Activated CD4-positive, alpha-beta T cell treated with anti-CD3 and anti-CD28 coated beads, Interleukin-2, Interleukin-6, amounts not matched to agents 100 ng/mL and 50 ng/mL, durations not matched to agents 16 hours and 8 hours (primary cell): ENCODE results near the gene WASL.
A peak's percentile ranks its signal among the peaks of the same experiment; 100 is the strongest.
"Not testable (repeated sequence)": the region's sequence is repeated elsewhere in the genome, so short reads cannot be mapped to it uniquely, and the experiment has no call there.

Experiments
- DNase-seq: peaks from one replicate; pipeline ENCODE4 v3.0.0-alpha.2; 2020

Gene WASL

DNA sequence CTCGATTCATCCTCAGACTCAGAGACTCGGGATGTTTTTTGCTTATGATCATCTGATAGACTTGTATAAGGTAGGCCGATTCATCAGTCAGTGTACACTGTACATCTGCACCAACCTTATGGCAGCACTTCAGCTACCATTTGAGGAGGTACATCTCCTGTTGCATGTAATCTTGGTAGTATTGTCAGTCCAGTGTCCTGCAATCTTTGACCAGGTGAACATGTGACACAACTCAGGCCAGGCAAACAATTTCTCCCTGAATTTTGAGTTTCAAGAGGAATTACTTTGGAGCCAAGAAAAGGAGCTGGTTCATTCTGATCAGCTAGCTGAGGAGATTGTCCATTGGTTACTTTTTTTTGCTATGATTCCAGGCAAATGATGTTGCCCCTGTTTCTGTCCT is 19.7 kb upstream of the WASL start:
- no peak for DNase-seq

GRCh38 chr7:123763191-123763661 is 14.4 kb upstream of the WASL start:
- DNase-seq: no peak

GRCh38 chr7:123761729-123762128 is 12.9 kb upstream of the WASL start:
- DNase-seq: no peak

- DNase-seq: no peak
These were observed 8.3 kb upstream of the WASL start for GRCh38 chr7:123757095-123757494.

DNA sequence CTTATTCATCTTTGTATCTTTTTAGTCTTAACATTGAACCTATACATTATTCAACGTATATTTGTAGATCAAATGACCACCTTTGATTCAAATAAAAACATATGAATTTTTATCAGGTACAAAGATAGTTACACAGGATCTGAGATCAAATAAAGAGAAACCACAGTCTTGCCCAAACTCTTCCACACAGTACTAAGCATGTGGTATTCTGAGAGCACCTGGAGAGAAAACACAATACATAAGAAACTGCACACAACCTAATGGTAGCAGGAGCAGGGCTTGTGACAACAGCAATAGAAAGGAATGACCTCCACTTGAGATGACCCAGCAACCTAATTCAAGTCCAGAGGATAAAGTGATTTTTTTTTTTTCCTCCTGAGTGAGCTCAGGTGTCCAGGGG is 6.5 kb upstream of the WASL start:
- DNase-seq: no peak

DNA sequence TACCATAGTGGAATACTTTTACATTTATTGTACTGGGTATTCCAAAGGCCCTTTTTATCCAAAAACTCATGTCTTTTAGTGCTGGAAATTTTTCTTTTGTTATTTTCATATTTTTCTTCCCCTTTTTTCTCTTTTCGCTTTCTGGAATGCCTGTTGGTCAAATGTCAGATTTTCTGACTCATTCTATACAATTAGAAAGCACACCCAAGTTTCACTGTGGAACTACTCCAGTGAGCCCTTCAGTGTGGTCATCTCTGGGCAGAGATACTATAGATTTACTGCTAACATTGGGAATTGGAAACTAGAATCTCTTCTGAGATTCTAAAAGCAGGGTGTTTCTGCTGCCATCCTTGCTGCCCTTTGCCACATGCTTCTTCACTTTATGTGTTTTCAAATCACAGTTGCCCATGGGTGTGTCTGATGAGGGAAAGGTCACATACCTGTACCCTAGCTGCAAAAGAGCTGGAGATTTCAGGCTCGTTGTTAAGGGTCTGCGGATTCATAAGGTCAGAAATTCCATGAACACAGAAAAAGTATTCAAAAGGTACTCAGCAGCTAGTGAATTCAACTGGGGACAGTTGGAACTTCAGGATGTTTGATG is 5.6 kb upstream of the WASL start:
- no peak for DNase-seq

- no peak for DNase-seq
These were observed 3.7 kb upstream of the WASL start for GRCh38 chr7:123752534-123752933.

GRCh38 chr7:123751821-123752220 is 3.0 kb upstream of the WASL start:
- no peak for DNase-seq

DNA sequence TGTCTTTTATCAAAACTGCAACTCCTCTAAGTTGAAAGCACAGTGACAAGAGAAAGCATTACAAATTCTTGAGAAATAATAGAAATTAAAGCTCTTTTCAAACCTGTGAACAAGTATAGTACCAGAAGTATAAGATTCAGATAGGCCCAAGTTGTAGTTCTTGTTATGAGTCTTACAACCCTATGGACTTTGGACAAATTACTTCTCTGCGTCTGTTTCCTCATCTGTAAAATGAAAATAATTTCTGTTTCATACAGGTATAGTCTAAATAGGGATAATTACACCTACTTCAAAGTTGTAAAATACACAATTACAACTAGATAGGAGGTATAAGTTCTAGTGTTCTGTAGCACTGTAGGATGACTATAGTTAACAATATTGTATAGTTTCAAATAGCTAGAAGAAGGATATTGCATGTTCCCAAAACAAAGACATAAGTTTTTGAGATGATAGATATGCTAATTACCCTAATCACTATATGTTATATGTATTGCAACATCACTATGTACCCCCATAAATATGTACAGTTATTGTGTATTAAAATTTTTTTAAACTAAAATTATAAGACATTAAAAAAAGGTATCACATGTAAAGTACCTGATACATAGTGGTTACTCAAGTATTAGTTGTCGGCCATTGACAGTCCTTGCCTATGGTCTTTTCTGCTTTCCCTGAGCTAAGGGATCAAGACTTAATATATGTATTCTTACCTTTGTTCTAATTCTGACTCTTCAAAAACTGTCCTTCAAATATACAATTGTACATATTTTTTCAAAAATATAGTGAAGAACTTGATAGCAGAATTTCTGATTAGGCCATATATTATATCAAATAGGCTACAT is 1.8 kb upstream of the WASL start:
- DNase-seq: no peak

DNA sequence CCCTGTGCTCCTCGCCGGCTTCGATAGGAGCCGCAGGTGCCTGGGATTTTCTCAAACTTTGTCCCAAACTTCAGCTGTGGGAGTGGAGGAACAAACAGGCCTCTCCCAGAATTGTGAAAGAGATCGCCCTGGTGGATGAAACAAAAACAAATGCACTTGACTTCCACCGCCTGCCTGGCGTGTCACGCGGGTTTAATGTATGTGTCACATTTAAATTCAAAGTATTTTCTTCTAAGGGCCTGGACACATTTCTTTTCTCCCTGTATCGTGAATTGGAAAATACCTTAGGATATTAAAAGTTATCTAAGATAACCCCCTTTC is 694 bp upstream of the WASL start:
- DNase-seq: peak; percentile 52

GRCh38 chr7:123748171-123748733 is 551 bp downstream of the WASL start:
- DNase-seq: peak; percentile 32

DNA sequence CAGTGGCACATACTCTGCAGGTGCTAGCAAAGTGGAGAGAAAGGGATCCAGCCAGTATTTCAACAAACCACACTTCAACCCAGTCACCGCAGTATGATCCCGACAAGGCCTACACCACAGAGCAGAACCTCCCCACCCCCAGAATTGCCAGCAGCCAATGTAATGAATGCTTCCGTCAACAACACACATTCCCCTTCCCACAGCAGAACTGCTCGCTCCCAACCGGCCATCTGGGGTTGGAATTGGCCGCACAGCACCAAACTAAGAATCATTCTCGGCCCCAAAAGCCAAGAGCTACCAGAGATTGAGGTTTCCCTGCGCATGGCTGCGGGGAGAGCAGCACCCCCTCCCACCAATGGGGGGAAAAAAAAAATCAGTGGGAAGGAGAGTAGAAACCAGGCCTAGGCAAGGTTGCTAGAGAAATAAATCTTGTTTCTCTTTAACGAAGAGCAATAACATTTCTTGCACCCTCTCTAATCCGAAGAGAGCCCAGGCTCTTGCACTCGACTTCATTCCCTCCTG is 1.1 kb downstream of the WASL start:
- DNase-seq: peak; percentile 55

DNA sequence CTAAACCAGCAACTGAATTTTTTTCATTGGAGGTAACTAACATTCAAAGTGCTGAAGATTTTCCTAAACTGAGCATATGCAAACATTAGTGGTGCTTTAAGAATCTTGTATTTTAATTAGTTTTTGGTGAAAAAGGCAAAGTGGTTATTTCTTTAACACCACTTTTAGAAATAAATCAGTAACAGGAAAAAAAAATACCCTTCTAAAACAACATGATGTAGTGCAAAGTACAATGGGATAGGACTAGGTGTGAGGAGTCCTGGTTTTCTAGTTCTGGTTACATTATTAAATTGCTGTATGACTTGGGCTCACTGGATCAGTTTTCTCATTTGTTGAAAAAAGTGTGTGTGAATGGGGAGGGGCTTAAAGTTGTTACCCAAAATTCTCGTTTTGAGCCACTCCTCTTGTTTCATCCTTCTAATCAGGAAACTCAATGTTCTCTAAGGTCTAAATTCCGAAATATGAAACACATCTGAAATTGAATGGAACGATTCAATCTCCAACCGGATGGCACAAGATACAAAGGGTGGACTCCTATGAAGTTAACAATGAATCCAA is 1.8 kb downstream of the WASL start:
- DNase-seq: peak; percentile 53

DNA sequence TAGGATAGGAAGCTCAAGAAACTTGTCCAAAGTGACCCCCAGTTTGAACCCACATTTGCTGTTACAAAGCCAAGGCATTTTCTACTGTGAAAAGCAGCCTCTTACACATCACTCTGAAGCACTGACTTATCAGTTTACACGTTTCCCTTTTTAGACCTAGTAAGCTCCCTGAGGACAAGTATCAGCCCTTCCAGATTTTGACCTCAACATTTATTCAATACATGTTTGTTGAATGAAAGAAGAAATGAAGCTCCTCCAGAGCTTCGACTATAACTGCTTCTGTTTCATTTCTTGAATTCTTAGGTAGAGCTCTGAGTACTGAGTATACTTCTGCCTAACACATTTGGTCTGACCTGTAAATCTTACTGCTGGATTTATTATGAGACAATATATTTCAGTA is 2.7 kb downstream of the WASL start:
- no peak for DNase-seq

DNA sequence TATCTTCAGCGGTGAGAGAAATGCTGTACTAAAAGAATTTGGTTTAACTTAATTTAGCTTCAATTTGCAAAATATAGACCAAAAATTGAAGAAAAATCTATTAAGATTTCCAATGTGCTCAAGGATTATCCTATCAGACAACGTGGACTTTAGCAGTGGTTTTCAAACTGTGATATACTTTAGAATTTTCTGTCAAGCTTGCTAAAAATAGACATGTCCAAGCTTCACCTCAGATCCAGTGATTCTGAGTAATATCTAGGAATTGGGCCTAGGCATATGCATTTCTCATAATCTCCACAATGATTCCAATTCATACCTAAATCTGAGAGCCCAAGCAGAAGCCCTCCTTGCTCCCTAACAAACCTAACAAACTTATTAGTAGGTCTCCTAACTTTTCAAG is 3.4 kb downstream of the WASL start:
- DNase-seq: no peak

DNA sequence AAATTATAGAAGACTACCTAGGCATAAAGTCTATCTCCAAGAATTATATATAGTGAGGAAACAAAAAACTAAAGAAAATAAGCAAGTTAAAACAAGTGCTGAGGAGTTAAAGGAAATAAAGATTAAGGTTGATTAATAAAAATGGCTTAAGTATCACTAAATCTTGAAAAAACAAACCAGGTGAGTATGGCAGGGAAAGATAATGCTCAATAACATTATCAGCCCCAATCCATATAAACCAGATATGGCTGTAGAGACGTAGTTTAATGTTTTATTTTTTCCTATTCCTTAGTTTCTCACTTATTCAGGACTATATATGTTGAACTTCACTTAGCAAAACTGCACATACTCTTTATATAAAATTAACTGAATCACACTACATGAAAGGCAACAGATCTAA is 4.4 kb downstream of the WASL start:
- DNase-seq: no peak

DNA sequence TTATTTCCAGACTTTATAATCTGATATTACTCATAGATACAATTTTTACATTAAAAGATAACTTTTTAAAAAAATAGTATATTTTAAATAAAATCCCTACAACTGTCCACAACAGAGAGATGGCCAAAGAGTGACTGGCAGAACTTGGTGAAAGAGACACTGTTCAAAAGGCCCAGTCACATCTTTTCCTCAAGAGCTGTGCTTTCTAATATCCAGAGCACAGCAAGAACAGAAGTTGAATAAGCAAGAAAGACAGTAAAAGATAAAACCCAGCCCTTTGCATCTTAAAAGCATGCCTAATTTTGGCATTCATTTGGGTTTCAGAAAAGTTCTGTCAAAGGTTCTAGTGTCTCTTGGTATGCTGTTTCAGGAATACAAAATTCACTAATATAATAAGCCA is 6.9 kb downstream of the WASL start:
- peak; percentile 32 for DNase-seq

GRCh38 chr7:123738808-123739207 is 10.0 kb downstream of the WASL start:
- no peak for DNase-seq

DNA sequence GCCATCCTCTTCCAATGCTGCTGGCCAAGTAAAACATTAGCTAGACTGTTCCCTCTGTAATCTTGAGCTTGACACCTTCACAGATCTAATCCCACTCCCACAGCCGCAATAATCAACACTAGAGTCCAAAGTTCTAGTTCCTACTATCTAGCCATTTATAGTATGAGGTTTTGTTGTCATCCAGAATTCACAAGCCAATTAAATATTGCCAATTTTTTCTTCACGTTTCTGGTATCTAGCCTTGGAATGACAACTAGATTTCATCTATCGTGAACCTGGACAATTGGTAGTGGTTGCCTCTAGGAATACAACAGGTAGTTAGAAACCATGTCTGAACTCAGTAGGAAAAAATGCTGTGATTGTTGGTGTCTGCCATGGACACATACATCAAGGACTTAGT is 10.4 kb downstream of the WASL start:
- no peak for DNase-seq

- DNase-seq: not testable (repeated sequence)
These were observed 11.6 kb downstream of the WASL start for GRCh38 chr7:123737168-123737674.

- DNase-seq: no peak
These were observed 13.3 kb downstream of the WASL start for GRCh38 chr7:123735539-123735938.

- no peak for DNase-seq
These were observed 14.3 kb downstream of the WASL start for GRCh38 chr7:123734498-123734897.

GRCh38 chr7:123732413-123733091 is 16.3 kb downstream of the WASL start:
- no peak for DNase-seq
